IMR-90 (cell line): ENCODE results near the gene SLC9A9. TPM values are rescaled to one million over a fixed set of nuclear protein-coding genes. Genes with fewer than 3 reads are reported as not detected.

Source experiments
- ATAC-seq: fragments of 200-7000 bp; cut with Tn5 transposase; 2 replicates; pipeline ENCODE4 v1.9.1; 2020; ENCODE audit warnings: low read depth, mild to moderate bottlenecking, moderate library complexity
- BruUV-seq: library from RNA; stranded (reverse); fragments of 400-500 nt; replicated peaks from 2 replicates; lab custom pipeline; 2021; lab: Mats Ljungman, UMichigan
- CTCF ChIA-PET: fragments of 300-600 bp; formaldehyde crosslinking; extraction: SDS; loops from one replicate; lab custom pipeline; 2021; ENCODE audit warnings: antibody characterized with exemption; lab: Yijun Ruan, JAX
- POLR2A ChIA-PET: fragments of 300-600 bp; sonication (Branson Sonifier 250); formaldehyde crosslinking; loops from one replicate; lab custom pipeline; 2022; ENCODE audit warnings: antibody characterized with exemption; ENCODE audit not compliant: unreplicated experiment; lab: Charles Lee
- DNase-seq: peaks from one replicate; pipeline ENCODE4 v3.0.0; 2013
- H2AFZ ChIP-seq: replicated peaks from 2 replicates; pipeline ENCODE3; 2013; ENCODE audit warnings: low read length, mild to moderate bottlenecking; ENCODE audit not compliant: poor library complexity
- H2AK5ac ChIP-seq: 2 replicates; pipeline ENCODE4 v1.6.1; 2013; ENCODE audit warnings: low read depth, low read length, inconsistent platforms
- H2AK9ac ChIP-seq: replicated peaks from 2 replicates; pipeline ENCODE3; 2013; ENCODE audit warnings: mild to moderate bottlenecking, low read depth, low read length, moderate library complexity; ENCODE audit not compliant: poor library complexity
- H2BK120ac ChIP-seq: 2 replicates; pipeline ENCODE4 v1.6.1; 2013; ENCODE audit warnings: low read depth, low read length, inconsistent platforms
- H2BK15ac ChIP-seq: 3 replicates; pipeline ENCODE4 v1.6.1; 2013; ENCODE audit warnings: low read depth, low read length, inconsistent platforms
- H2BK20ac ChIP-seq: 2 replicates; pipeline ENCODE4 v1.6.1; 2013; ENCODE audit warnings: low read depth, mild to moderate bottlenecking, inconsistent platforms, low read length, moderate library complexity
- H2BK5ac ChIP-seq: 2 replicates; pipeline ENCODE4 v1.6.1; 2013; ENCODE audit warnings: mild to moderate bottlenecking, low read depth, low read length, inconsistent platforms; ENCODE audit not compliant: poor library complexity, severe bottlenecking
- H3K14ac ChIP-seq: replicated peaks from 2 replicates; pipeline ENCODE4 v1.6.1; 2013; ENCODE audit warnings: low read depth, low read length, inconsistent platforms
- H3K18ac ChIP-seq: 2 replicates; pipeline ENCODE4 v1.6.1; 2013; ENCODE audit warnings: low read depth, low read length, control low read depth
- H3K23ac ChIP-seq: 2 replicates; pipeline ENCODE4 v1.6.1; 2013; ENCODE audit warnings: low read depth, low read length, inconsistent platforms
- H3K27ac ChIP-seq: 2 replicates; pipeline ENCODE4 v1.5.1; 2013; ENCODE audit warnings: mild to moderate bottlenecking, control low read depth, low read length; ENCODE audit not compliant: insufficient read depth
- H3K27me3 ChIP-seq: 2 replicates; pipeline ENCODE4 v1.6.1; 2013; ENCODE audit warnings: low read length; ENCODE audit not compliant: control insufficient read depth, insufficient read depth
- H3K36me3 ChIP-seq: 2 replicates; pipeline ENCODE4 v1.6.1; 2013; ENCODE audit warnings: low read length, mixed read lengths; ENCODE audit not compliant: control insufficient read depth, insufficient read depth
- H3K4ac ChIP-seq: 2 replicates; pipeline ENCODE4 v1.6.1; 2013; ENCODE audit warnings: low read depth, low read length, inconsistent platforms
- H3K4me1 ChIP-seq: 2 replicates; pipeline ENCODE4 v1.6.1; 2013; ENCODE audit warnings: low read length, mixed read lengths; ENCODE audit not compliant: control insufficient read depth, insufficient read depth
- H3K4me2 ChIP-seq: 2 replicates; pipeline ENCODE4 v1.6.1; 2013; ENCODE audit warnings: low read depth, mild to moderate bottlenecking, control low read depth, low read length, moderate library complexity
- H3K4me3 ChIP-seq: 2 replicates; pipeline ENCODE4 v1.5.1; 2013; ENCODE audit warnings: low read depth, mild to moderate bottlenecking, control low read depth, low read length, moderate library complexity; ENCODE audit not compliant: insufficient read depth
- H3K56ac ChIP-seq: 2 replicates; pipeline ENCODE4 v1.6.1; 2013; ENCODE audit warnings: low read length, inconsistent platforms; ENCODE audit not compliant: insufficient read depth; ENCODE audit errors: extremely low read depth
- H3K79me1 ChIP-seq, 2 experiments: 2 replicates each; pipeline ENCODE4 v1.6.1; 2013; ENCODE audit warnings: low read length in 2 of 2, inconsistent platforms in 1 of 2, low read depth in 1 of 2
- H3K9ac ChIP-seq: 2 replicates; pipeline ENCODE4 v1.6.1; 2013; ENCODE audit warnings: low read depth, low read length, control low read depth
- H3K9me1 ChIP-seq: 2 replicates; pipeline ENCODE4 v1.6.1; 2013; ENCODE audit warnings: low read length, inconsistent platforms; ENCODE audit not compliant: insufficient read depth
- H3K9me3 ChIP-seq: 2 replicates; pipeline ENCODE4 v1.6.1; 2013; ENCODE audit warnings: low read length; ENCODE audit not compliant: control insufficient read depth, insufficient read depth
- H4K20me1 ChIP-seq: 2 replicates; pipeline ENCODE4 v1.6.1; 2013; ENCODE audit warnings: low read length, inconsistent platforms; ENCODE audit not compliant: insufficient read depth
- H4K5ac ChIP-seq: 2 replicates; pipeline ENCODE4 v1.6.1; 2013; ENCODE audit warnings: mild to moderate bottlenecking, low read depth, low read length, control low read depth
- H4K8ac ChIP-seq, 2 experiments: 2 replicates each; pipeline ENCODE4 v1.6.1; 2013; ENCODE audit warnings: low read depth in 2 of 2, low read length in 2 of 2, control low read depth in 1 of 2, inconsistent platforms in 1 of 2
- H4K91ac ChIP-seq: 2 replicates; pipeline ENCODE4 v1.6.1; 2013; ENCODE audit warnings: low read depth, low read length, inconsistent platforms; ENCODE audit not compliant: insufficient read depth
- CHD1 ChIP-seq: IDR thresholded peaks from 2 replicates; pipeline ENCODE4 v1.6.1; 2012; ENCODE audit warnings: low read depth, low read length, improper control_type of control experiment
- MAFK ChIP-seq: IDR thresholded peaks from 2 replicates; pipeline ENCODE4 v1.6.1; 2012; ENCODE audit warnings: low read depth, low read length, improper control_type of control experiment
- MXI1 ChIP-seq: IDR thresholded peaks from 2 replicates; pipeline ENCODE4 v1.6.1; 2012; ENCODE audit warnings: low read depth, mild to moderate bottlenecking, low read length, moderate library complexity, borderline replicate concordance
- POLR2A ChIP-seq: IDR thresholded peaks from 2 replicates; pipeline ENCODE4 v1.6.1; 2012; ENCODE audit warnings: mild to moderate bottlenecking, low read depth, low read length
- RFX5 ChIP-seq: IDR thresholded peaks from 2 replicates; pipeline ENCODE4 v1.8.0; 2012; ENCODE audit warnings: low read depth, mild to moderate bottlenecking, low read length, moderate library complexity
- SMC3 ChIP-seq: fragments of 150-350 bp; IDR thresholded peaks from 2 replicates; pipeline ENCODE4 v1.6.1; 2016; ENCODE audit warnings: low read depth, mild to moderate bottlenecking, antibody characterized with exemption, low read length, moderate library complexity
- dilution Hi-C: fragments of 300-500 bp; cut with HindIII; formaldehyde crosslinking; loops from one replicate; pipeline ENCODE4 v1.14.3; 2018; ENCODE audit warnings: low sequenced_read_pairs; ENCODE audit not compliant: unreplicated experiment
- in situ Hi-C: fragments of 300-500 bp; cut with MboI; formaldehyde crosslinking; loops from 3 replicates; pipeline ENCODE4 v1.14.3; 2019; ENCODE audit warnings: low sequenced_read_pairs, inconsistent platforms, mixed read lengths
- intact Hi-C: fragments of 100-400 bp; cut with micrococcal nuclease; formaldehyde crosslinking; loops from 2 replicates; pipeline ENCODE4 v1.10.0; 2022
- polyA plus RNA-seq, 3 experiments: library from polyadenylated mRNA; depleted of rRNA; stranded (reverse); fragments of >200 nt; gene quantifications; 2 replicates each; pipeline ENCODE4 v1.2.3, GENCODE V29; 2012; ENCODE audit warnings: low replicate concordance in 1 of 3
- total RNA-seq: library from RNA; depleted of rRNA; stranded (reverse); fragments of >200 nt; gene quantifications from 2 replicates; pipeline ENCODE4 v1.2.3, GENCODE V29; 2012
- TF ChIP-seq, protein P1 (sequence below): conservative IDR thresholded peaks from 2 replicates; pipeline ENCODE4 v1.5.1; 2012; ENCODE audit warnings: mild to moderate bottlenecking, low read depth, low read length, improper control_type of control experiment
- TF ChIP-seq, protein P2 (sequence below): fragments of 150-350 bp; IDR thresholded peaks from 2 replicates; pipeline ENCODE4 v1.6.1; 2016; ENCODE audit warnings: low read depth, mild to moderate bottlenecking, low read length, moderate library complexity, borderline replicate concordance

SLC9A9 gene
- total and polyA plus RNA-seq, 2 of the 4 experiments (the other 2 are of a cell fraction) = 1.4 to 2.3 TPM

DNA sequence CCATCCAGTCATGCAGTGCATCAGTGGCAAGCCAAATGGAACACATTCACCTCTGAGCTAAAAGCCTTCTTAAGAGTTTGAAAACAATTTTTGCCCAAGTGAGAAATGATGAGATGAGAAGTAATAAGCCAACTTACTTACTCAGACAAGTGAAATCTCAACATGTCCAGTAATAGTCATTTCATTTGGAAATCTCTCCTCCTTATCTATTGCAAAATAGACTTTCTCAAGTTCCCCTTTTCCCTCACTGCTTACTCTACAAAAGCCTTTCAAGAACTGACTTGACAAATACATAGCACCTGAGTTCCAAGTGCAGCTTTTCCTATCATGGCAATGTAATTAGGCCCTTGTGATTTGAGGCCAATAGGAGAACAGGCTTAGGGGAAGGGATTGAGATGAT lies 282.3 kb downstream of the SLC9A9 start:
- Histone ChIP-seq H2AFZ (no peak overlapping the region), H2AK5ac (no peak overlapping the region), H2BK120ac (no peak overlapping the region), H3K9ac (no peak overlapping the region), H3K9me1 (no peaks in the 10 kb centered on the region), H3K4me2 (no peak overlapping the region), H3K9me3 (no peaks in the 10 kb centered on the region), H3K79me1 (no peaks in the 10 kb centered on the region), H3K36me3 (no peaks in the 10 kb centered on the region), H4K20me1 (no peaks in the 10 kb centered on the region), H3K4me3 (no peak overlapping the region), H3K56ac (no peak overlapping the region), H3K4ac (no peak overlapping the region), H4K8ac (no peak overlapping the region), H3K18ac (no peak overlapping the region), H4K91ac (no peak overlapping the region), H2BK20ac (no peak overlapping the region), H3K4me1 (no peaks in the 10 kb centered on the region), H3K27me3 (no peaks in the 10 kb centered on the region), H3K27ac (no peak overlapping the region), H3K14ac (no peak overlapping the region), H4K5ac (no peak overlapping the region), H2BK5ac (no peak overlapping the region), H3K23ac (no peak overlapping the region), H2BK15ac (no peak overlapping the region), H2AK9ac (no peak overlapping the region)
- dilution Hi-C loops (no loop called here), in situ Hi-C loops (no loop called here), intact Hi-C loops (no loop called here)
- ChIA-PET POLR2A (interaction anchor here (0.5 kb wide), 1 partner anchor 565 kb away, joined by 6 read pairs; no protein-coding TSS in a partner anchor), CTCF (no interaction called here)
- ATAC-seq (no peak), DNase-seq (no peak)
- BruUV-seq = no TSS peak
- TF ChIP-seq CHD1 (no peak), MXI1 (no peak), MAFK (no peak), POLR2A (no peak), SMC3 (no peak), RFX5 (no peak)
- TF ChIP-seq, protein P1, sequence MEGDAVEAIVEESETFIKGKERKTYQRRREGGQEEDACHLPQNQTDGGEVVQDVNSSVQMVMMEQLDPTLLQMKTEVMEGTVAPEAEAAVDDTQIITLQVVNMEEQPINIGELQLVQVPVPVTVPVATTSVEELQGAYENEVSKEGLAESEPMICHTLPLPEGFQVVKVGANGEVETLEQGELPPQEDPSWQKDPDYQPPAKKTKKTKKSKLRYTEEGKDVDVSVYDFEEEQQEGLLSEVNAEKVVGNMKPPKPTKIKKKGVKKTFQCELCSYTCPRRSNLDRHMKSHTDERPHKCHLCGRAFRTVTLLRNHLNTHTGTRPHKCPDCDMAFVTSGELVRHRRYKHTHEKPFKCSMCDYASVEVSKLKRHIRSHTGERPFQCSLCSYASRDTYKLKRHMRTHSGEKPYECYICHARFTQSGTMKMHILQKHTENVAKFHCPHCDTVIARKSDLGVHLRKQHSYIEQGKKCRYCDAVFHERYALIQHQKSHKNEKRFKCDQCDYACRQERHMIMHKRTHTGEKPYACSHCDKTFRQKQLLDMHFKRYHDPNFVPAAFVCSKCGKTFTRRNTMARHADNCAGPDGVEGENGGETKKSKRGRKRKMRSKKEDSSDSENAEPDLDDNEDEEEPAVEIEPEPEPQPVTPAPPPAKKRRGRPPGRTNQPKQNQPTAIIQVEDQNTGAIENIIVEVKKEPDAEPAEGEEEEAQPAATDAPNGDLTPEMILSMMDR = no peak
- TF ChIP-seq, protein P2, sequence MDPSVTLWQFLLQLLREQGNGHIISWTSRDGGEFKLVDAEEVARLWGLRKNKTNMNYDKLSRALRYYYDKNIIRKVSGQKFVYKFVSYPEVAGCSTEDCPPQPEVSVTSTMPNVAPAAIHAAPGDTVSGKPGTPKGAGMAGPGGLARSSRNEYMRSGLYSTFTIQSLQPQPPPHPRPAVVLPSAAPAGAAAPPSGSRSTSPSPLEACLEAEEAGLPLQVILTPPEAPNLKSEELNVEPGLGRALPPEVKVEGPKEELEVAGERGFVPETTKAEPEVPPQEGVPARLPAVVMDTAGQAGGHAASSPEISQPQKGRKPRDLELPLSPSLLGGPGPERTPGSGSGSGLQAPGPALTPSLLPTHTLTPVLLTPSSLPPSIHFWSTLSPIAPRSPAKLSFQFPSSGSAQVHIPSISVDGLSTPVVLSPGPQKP = no peak
